Measurements from ENCODE around the gene PHF11.

PHF11 gene

GRCh38 chr13:49498206-49498605 is 2.5 kb downstream of the PHF11 start:
- DNase-seq (ENCODE audit: low spot score), result no peak

- no peak for DNase-seq (ENCODE audit: low spot score)
Measured at GRCh38 chr13:49499889-49500660, 4.3 kb downstream of the PHF11 start.

GRCh38 chr13:49502954-49503353 is 7.2 kb downstream of the PHF11 start:
- no peak for DNase-seq (ENCODE audit: low spot score)

DNA sequence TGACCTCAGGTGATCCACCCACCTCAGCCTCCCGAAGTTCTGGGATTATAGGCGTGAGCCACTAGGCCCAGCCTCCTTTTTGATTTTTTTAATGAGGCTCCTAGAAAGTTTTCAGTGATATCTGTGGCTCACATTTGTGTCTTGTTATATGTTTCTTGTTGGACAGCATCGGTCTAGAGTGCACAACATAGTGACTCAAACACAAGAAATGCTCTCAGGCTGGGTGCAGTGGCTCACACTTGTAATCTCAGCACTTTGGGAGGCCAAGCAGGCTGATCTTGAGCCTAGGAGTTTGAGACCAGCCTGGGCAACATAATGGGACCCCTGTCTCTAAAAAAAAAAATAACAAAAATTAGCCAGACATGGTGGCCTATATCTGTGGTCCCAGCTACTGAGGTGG is 8.2 kb downstream of the PHF11 start:
- no peak for DNase-seq (ENCODE audit: low spot score)

- DNase-seq (ENCODE audit: low spot score), result no peak
Measured at GRCh38 chr13:49512578-49512977, 16.8 kb downstream of the PHF11 start.

GRCh38 chr13:49516467-49516866 is 20.7 kb downstream of the PHF11 start:
- no peak for DNase-seq (ENCODE audit: low spot score)

DNA sequence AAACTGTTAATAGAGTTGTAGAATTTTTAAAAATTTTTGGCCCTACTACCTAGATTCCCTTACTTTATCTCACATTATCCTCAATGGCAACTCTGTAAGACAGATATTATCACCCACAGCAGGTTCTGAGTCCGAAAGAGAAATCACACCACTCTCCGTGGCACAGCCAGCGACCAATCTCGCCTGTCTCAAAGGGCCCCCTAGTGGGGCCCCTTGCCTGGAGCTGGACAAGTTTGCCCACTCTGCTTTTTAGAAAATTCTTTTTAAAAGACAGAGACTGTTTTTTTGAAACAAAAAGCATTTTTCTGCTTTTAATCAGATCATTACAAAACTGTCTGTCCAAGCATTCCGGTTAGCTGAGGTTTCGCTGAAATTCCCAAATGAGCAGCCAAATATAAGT is 21.7 kb downstream of the PHF11 start:
- DNase-seq (ENCODE audit: low spot score), result no peak

GRCh38 chr13:49521224-49521623 is 25.5 kb downstream of the PHF11 start:
- no peak for DNase-seq (ENCODE audit: low spot score)

DNA sequence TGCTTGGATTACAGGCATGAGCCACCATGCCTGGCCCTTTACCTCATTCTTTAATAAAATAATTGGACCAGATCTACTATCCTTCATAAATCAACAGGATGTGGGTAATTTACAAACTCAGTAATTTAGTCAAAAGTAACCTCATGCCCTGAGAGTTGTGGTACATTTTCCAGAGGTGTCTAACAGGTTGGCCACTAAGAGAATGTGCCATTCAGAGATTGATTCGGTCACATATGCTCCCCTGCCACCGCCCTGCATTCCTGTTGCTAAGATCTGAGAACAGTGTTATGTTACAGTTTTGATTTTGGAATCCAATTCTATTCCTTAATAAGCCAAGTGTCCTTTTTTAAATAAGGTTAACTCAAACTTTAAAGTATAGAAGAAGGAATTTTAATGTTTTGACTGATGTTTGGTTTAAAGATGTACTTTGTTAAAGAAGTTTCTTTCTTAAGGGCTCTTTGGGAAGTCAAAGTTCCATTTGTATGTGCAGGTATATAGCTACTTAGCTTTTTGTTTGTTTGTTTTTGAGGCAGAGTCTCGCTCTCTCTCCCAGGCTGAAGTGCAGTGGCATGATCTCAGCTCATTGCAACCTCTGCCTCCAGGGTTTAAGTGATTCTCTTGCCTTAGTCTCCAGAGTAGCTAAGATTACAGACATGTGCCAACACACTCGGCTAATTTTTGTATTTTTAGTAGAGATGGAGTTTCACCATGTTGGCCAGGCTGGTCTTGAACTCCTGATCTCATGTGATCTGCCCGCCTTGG is 29.2 kb downstream of the PHF11 start:
- DNase-seq (ENCODE audit: low spot score), result no peak

- no peak for DNase-seq (ENCODE audit: low spot score)
Measured at GRCh38 chr13:49527123-49527522, 31.4 kb downstream of the PHF11 start.

GRCh38 chr13:49528161-49528560 is 32.4 kb downstream of the PHF11 start:
- no peak for DNase-seq (ENCODE audit: low spot score)

DNA sequence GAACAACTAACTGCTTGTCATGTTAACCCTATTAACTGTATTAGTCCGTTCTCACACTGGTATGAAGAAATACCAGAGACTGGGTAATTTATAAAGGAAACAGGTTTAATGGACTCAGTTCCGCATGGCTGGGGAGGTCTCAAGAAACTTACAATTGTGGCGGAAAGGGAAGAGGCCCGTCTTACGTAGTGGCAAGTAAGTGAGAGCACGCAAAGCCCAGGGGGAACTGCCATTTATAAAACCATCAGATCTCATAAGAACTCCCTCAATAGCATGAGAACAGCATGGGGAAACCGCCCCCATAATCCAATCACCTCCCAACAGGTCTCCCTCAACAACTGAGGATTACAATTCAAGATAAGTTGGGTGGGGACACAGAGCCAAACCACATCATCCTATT is 34.7 kb downstream of the PHF11 start:
- DNase-seq (ENCODE audit: low spot score), result no peak

DNA sequence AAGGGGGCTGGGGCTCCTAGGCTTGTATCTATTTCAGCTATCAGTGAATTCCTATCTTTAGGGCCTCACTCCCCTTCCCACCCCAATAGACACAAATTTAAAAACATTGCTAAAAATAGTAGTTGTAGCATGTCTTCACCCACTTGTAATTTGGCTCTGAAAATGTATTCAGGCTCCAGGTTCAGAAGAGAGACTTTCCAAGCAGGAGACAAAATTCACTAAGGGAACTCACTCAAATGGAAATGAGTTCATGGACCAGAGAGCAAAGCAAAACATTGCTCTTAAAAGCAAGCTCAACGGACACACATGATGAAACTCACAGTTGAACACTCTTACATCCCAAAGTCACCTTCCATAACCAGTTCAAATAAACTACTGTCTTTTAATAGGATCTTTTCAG is 36.8 kb downstream of the PHF11 start:
- DNase-seq (ENCODE audit: low spot score), result peak; percentile 28

DNA sequence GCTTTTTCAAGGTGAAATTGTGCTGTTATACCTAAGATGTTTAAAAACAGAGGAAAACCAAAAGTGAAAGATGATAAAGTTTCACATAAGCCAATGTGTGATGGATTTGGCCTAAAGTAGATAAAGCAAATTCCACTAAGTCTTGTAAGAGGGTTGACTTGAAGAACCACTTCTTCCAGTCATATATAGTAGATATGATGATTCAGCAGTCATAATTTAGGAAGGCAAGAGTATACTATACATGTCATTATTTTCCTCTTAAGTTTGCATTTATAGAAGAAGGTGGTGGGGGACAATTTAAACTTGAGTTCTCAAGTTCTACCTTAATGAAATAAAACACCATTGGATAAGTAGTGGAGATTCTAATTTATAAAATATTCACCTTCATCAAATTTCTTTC is 37.3 kb downstream of the PHF11 start:
- DNase-seq (ENCODE audit: low spot score), result no peak

- no peak for DNase-seq (ENCODE audit: low spot score)
Measured at GRCh38 chr13:49533591-49534269, 38.0 kb downstream of the PHF11 start.

GRCh38 chr13:49536144-49536873 is 40.6 kb downstream of the PHF11 start:
- DNase-seq (ENCODE audit: low spot score), result no peak

- DNase-seq (ENCODE audit: low spot score), result no peak
Measured at GRCh38 chr13:49538404-49538803, 42.7 kb downstream of the PHF11 start.

- no peak for DNase-seq (ENCODE audit: low spot score)
Measured at GRCh38 chr13:49539313-49539712, 43.6 kb downstream of the PHF11 start.

GRCh38 chr13:49539746-49540145 is 44.0 kb downstream of the PHF11 start:
- DNase-seq (ENCODE audit: low spot score), result no peak

DNA sequence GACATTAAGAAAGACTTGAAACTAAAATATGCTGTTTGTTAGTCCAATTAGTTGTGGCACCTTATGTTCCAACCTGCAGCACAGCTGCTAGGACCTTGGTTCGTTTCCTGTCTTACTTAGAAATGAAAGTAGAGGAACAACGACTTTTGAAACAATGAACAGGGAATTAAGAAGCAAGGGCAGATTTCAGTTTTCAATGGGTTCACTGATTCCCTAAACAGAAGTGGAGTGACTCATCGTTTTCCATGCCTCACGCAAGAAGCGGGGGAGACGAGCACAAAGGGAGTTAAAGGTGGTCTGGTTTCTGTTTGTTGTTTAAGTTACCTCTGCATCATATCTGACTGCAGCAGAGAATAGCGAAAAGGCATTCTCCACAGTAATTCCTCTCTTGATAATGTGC is 44.8 kb downstream of the PHF11 start:
- peak; percentile 14 for DNase-seq (ENCODE audit: low spot score)

- DNase-seq (ENCODE audit: low spot score), result no peak
Measured at GRCh38 chr13:49543656-49544055, 47.9 kb downstream of the PHF11 start.

- DNase-seq (ENCODE audit: low spot score), result no peak
Measured at GRCh38 chr13:49545661-49546060, 49.9 kb downstream of the PHF11 start.
